Measurements from ENCODE around the gene ACVR2B. TPM values are rescaled to one million over a fixed set of nuclear protein-coding genes. Genes with fewer than 3 reads are reported as not detected.

The ACVR2B gene
- total RNA-seq, 1 donor from 2014 or later: 3.3 TPM

DNA sequence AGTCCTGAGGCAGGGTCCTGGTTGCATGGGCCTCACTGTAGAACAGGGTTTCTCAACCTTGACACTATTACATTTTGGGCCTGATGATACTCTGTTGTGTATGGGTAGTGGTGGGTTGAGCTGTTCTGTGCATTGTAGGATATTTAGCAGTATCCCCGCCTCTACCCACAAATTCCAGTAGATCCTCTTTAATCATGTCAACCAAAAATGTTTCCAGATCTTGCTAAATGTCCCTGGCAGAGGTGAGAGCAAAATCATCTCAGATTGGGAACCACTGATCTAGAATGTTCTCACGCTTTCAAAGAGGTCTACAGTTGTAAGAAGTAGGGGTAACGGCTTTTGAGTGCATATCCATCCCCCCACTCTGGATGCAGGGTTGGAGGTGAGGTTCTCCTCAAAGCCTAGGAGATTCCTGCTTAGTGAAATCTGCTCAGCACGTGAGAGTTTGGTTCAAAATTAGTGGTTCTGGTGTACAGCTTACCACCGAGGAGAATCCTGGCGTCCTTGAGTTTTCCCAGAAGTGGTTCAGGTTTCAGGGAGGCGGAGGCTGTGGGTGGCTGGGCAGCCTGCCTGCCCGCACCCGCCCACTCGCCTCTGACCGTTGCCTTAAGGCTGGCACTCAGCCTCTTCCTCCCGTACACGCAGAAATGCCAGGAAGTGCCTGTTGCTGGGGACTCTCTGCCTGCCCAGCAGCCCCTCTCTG lies 5.3 kb downstream of the ACVR2B start:
- no peak for DNase-seq (ENCODE audit: low read depth, low spot score)

DNA sequence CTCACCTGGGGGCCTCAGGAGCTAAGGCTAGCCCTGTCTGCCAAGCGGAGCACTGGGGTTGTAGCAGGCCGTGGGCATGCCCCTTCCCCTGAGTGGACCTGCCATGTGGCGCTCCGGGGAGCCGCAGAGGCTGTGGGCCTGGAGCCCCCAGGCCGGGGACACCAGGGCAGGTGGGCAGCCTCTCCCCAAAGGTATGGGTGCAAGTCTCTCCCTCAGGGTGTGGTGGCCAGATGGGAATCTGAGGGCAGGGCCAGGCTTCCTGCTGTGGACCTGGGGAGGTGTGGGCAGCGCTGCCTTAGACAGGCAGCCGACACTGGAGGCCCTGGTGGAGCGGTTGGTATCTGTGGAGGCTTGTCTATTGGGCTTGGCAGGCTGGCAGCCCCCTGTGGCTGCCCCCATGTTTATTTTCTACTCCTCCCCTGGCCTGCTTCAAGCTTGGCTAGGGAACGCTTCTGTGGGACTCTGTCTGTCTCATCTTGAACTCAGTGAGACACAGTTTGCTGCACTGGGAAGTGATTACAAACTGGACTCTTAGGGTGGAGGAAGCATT lies 5.9 kb downstream of the ACVR2B start:
- no peak for DNase-seq (ENCODE audit: low read depth, low spot score)

DNA sequence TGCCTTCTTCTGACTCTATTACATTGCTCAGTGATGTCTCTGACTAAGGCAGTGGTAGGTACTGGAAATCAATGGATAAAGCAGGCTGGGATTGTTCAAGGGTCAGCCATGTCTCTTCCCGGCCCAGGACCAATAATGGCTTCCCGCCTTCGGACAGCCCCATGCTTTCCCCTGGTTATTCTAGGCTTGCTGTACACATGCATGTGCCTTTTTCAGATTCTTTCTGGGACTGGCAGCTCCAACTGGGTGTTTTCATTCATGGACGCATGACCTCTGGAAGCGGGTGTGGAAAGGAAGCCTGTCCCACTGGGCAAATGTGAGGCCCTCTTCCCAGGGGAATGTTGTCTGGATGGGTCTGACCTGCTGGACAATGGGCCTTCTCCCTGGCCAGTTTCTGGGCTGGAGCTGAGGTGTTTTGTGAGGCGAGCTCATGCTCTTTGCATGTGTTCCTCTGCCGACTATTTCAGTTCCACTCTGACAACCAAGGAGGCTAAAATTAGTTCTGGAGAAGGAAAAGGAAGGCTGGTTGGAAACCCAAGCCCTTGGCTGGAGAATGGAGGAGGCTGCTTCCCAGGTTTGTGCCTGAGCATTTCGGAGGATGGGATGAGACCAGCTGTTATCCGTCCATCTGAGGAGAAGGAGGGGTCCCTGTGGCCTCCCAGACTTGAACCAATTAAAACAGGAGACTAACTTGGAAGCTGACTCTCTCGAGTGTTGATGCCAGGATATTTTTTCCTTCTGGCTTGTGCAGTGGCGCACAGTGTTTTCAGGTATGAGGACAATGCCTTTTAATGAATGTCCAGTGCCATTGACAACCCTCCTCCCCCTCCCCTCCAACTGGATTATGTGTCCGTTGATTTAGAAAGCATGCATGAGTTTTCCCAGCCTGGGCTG lies 6.9 kb downstream of the ACVR2B start:
- no peak for DNase-seq (ENCODE audit: low read depth, low spot score)

- DNase-seq (ENCODE audit: low read depth, low spot score): no peak
Measured at GRCh38 chr3:38465588-38466154, 12.0 kb downstream of the ACVR2B start.

DNA sequence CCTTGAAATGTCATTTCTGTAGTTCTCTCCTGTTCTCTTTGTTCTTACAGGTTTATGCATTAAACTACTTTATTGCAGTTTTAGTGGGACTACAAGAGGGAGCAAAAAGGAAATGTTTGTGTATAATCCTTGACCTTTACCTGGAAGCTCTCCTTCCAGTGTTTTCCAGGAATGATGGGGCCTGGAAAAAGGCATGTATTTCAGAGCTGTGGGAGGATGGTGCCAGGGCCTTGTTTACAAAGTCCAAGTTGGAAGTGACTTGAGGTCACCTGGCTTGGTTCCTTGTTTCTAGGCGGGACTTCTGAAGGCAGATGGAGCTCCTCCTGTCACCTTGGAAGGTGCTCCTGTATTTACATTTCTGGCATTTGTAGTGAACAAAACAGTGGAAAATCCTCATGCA lies 15.1 kb downstream of the ACVR2B start:
- no peak for DNase-seq (ENCODE audit: low read depth, low spot score)

- DNase-seq (ENCODE audit: low read depth, low spot score): no peak
Measured at GRCh38 chr3:38469852-38470251, 16.2 kb downstream of the ACVR2B start.

DNA sequence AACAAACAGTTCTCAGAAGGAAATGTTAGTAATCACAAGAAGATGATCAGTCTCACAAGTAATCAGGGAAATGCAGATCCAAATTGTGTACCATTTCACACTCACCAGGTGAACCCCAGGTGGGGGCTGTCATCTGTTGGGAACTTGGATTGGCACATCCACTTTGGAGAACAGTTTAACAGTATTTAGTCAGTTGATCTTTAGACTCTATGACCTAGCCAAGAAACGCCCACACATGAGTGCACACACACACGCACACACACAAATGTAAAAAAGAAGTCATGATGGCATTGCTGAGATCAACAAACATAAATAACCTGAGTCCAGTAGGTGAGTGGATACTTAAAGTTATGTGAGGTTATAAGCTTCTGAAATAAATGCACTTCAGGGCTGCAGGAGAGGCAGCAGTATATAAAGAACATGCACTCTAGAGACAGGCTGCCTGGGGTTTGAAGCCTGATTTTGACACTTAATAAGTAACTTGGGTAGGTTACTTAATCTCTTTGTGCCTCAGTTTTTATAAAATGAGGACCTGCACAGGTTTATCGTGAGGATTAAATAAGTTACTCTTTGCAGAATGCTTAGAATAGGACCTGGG lies 17.7 kb downstream of the ACVR2B start:
- DNase-seq (ENCODE audit: low read depth, low spot score): no peak

DNA sequence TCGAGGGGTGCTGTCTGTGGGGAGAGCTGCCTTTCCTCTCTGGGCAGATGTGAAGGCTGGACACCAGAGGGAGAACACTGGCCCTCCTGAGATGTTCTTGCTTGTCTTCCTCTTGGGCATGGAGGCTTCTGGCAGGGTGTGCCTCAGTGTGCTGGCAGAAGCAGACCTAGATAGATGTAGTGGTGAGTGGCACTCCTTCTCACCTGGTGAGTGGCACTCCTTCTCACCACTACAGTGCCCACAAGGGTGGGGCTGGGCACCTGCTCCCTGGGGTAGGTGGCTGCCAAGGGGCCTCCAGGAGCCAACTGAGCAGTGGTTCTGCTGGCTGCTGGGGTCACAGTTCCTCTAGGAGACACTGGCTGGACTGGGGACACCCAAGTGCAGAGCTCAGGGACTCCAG lies 18.7 kb downstream of the ACVR2B start:
- DNase-seq (ENCODE audit: low read depth, low spot score): no peak

DNA sequence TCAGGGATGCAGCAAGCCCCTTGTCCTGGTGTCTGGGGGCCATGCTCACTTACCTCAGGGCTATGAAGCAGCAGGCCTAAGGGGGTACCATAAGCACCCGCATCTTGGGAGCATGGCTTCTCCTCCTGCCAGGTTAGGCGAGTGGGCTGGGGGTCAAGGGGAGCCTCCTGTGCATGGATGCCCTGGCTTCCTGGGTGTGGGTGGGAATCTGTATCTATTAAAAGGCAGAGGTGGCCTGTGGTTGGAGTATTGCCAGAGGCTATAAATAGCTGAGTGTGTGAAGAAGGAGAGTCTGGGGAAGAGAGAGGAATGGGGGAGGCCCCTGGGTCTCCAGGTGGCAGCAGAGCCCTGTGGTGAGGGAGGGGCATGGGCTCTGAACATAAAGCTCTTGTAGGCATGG lies 19.5 kb downstream of the ACVR2B start:
- no peak for DNase-seq (ENCODE audit: low read depth, low spot score)

- no peak for DNase-seq (ENCODE audit: low read depth, low spot score)
Measured at GRCh38 chr3:38474928-38475605, 21.4 kb downstream of the ACVR2B start.

DNA sequence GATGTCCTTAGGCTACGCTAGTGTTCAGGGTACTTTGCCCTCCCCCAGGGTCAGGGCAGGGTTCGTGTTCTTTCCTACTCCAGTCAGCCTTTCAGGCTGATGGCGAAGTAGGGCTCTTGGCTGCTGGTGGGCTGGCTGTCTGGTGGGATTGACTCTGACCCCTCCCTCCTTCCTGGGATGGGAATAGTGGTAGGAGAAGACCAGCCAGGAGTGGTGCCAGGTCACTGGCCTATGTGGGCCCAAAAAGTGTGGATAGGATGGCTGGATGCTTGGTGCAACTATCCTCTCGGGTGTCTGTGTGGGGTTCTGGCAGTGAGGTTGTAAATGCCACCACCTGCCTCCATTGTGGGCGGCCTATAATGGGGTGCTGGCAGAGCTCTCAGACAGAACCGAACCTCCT lies 22.0 kb downstream of the ACVR2B start:
- no peak for DNase-seq (ENCODE audit: low read depth, low spot score)

GRCh38 chr3:38476157-38476756 lies 22.6 kb downstream of the ACVR2B start:
- DNase-seq (ENCODE audit: low read depth, low spot score): no peak

- no peak for DNase-seq (ENCODE audit: low read depth, low spot score)
Measured at GRCh38 chr3:38477057-38477820, 23.5 kb downstream of the ACVR2B start.

- no peak for DNase-seq (ENCODE audit: low read depth, low spot score)
Measured at GRCh38 chr3:38477839-38478450, 24.3 kb downstream of the ACVR2B start.

GRCh38 chr3:38478901-38479300 lies 25.2 kb downstream of the ACVR2B start:
- no peak for DNase-seq (ENCODE audit: low read depth, low spot score)

DNA sequence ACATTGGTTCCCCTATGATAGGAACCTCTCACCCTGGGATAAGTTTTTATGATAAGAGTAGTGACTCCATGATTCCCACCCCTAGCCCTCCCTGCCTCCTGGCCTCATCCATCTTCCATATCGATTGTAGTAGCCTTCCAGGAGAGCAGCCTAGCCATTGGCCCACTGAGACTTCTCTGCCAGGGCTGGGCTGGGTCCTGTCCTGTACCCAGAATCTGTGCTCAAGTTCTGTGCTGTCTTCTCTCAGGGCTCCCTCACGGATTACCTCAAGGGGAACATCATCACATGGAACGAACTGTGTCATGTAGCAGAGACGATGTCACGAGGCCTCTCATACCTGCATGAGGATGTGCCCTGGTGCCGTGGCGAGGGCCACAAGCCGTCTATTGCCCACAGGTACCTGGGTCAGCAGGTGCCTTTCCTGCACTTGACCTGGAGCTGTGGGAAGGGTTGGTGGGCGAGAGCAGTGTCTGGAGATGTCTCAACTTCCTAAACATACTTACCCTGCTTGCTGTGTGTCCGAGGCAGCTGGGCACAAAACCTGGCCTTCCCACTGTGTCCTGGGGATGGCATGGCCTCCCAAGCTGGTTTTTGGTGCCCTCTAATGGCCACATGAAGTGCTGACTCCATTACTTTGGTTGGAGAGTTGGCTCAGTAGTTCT lies 25.9 kb downstream of the ACVR2B start:
- peak; percentile 37 for DNase-seq (ENCODE audit: low read depth, low spot score)

GRCh38 chr3:38480093-38480445 lies 26.4 kb downstream of the ACVR2B start:
- DNase-seq (ENCODE audit: low read depth, low spot score): no peak

- no peak for DNase-seq (ENCODE audit: low read depth, low spot score)
Measured at GRCh38 chr3:38480930-38481329, 27.2 kb downstream of the ACVR2B start.

GRCh38 chr3:38482951-38483350 lies 29.3 kb downstream of the ACVR2B start:
- no peak for DNase-seq (ENCODE audit: low read depth, low spot score)
